Measurements from ENCODE around the gene ABCB6. TPM values are rescaled to one million over a fixed set of nuclear protein-coding genes. Genes with fewer than 3 reads are reported as not detected.

Gene ABCB6
- total RNA-seq, 1 experiment from 2014 or later = 14.3 TPM

- Histone ChIP-seq H3K9me3 (ENCODE audit: low read length) (no peaks in the 10 kb centered on the region), H2AFZ (ENCODE audit: low read length) (peak overlapping the region; percentile 54; the same call in 1 of the 2 replicates), H3K9ac (ENCODE audit: low read length) (peak overlapping the region; percentile 98), H3K79me2 (ENCODE audit: low read length) (peaks cover 39% of the 10 kb centered on the region), H3K9me2 (replicated peaks; ENCODE audit: insufficient read depth, low read length) (no peaks in the 10 kb centered on the region), H3K27me3 (ENCODE audit: low read length) (no peaks in the 10 kb centered on the region), H4K20me1 (ENCODE audit: insufficient read depth, low read depth, low read length) (no peaks in the 10 kb centered on the region), H3K4me3 (ENCODE audit: low read length) (peak overlapping the region; percentile 81), H3K4me2 (ENCODE audit: low read depth, low read length, poor library complexity, severe bottlenecking) (peak overlapping the region; percentile 92), H3K36me3 (ENCODE audit: insufficient read depth, low read length) (peaks cover 17% of the 10 kb centered on the region; the same call in 1 of the 2 replicates), H3K4me1 (ENCODE audit: low read length) (peaks cover 22% of the 10 kb centered on the region), H3K27ac (ENCODE audit: low read length) (peak overlapping the region; percentile 88)
- peak; percentile 84 for DNase-seq
Observed at GRCh38 chr2:219175928-219176817, 42.6 kb downstream of the ABCB6 start.

- Histone ChIP-seq H3K4me3 (ENCODE audit: low read length) (peak overlapping the region; percentile 81), H3K79me2 (ENCODE audit: low read length) (peaks cover 39% of the 10 kb centered on the region), H3K9me3 (ENCODE audit: low read length) (no peaks in the 10 kb centered on the region), H4K20me1 (ENCODE audit: insufficient read depth, low read depth, low read length) (no peaks in the 10 kb centered on the region), H3K27ac (ENCODE audit: low read length) (peak overlapping the region; percentile 88), H3K4me2 (ENCODE audit: low read depth, low read length, poor library complexity, severe bottlenecking) (peak overlapping the region; percentile 92), H3K27me3 (ENCODE audit: low read length) (no peaks in the 10 kb centered on the region), H3K36me3 (ENCODE audit: insufficient read depth, low read length) (peaks cover 13% of the 10 kb centered on the region; the same call in 1 of the 2 replicates), H3K9ac (ENCODE audit: low read length) (peak overlapping the region; percentile 98), H3K9me2 (replicated peaks; ENCODE audit: insufficient read depth, low read length) (no peaks in the 10 kb centered on the region), H2AFZ (ENCODE audit: low read length) (no peak overlapping the region), H3K4me1 (ENCODE audit: low read length) (peaks cover 22% of the 10 kb centered on the region)
- no peak for DNase-seq
Observed at GRCh38 chr2:219175486-219175885, 43.3 kb downstream of the ABCB6 start.

GRCh38 chr2:219174801-219175200, 44.0 kb downstream of the ABCB6 start:
- Histone ChIP-seq H4K20me1 (ENCODE audit: insufficient read depth, low read depth, low read length) (no peaks in the 10 kb centered on the region), H3K36me3 (ENCODE audit: insufficient read depth, low read length) (peaks cover 8% of the 10 kb centered on the region; the same call in 1 of the 2 replicates), H3K27ac (ENCODE audit: low read length) (no peak overlapping the region), H3K9ac (ENCODE audit: low read length) (peak overlapping the region; percentile 12; the same call in 1 of the 2 replicates), H3K4me1 (ENCODE audit: low read length) (peaks cover 22% of the 10 kb centered on the region), H2AFZ (ENCODE audit: low read length) (no peak overlapping the region), H3K9me3 (ENCODE audit: low read length) (no peaks in the 10 kb centered on the region), H3K27me3 (ENCODE audit: low read length) (no peaks in the 10 kb centered on the region), H3K4me2 (ENCODE audit: low read depth, low read length, poor library complexity, severe bottlenecking) (no peak overlapping the region), H3K9me2 (replicated peaks; ENCODE audit: insufficient read depth, low read length) (no peaks in the 10 kb centered on the region), H3K79me2 (ENCODE audit: low read length) (peaks cover 35% of the 10 kb centered on the region), H3K4me3 (ENCODE audit: low read length) (no peak overlapping the region)
- peak; percentile 32 for DNase-seq

- H4K20me1 ChIP-seq (ENCODE audit: insufficient read depth, low read depth, low read length) = no peaks in the 10 kb centered on the region
- H3K9me2 ChIP-seq (replicated peaks; ENCODE audit: insufficient read depth, low read length) = no peaks in the 10 kb centered on the region
Observed at GRCh38 chr2:219174146-219174545, 44.6 kb downstream of the ABCB6 start.

GRCh38 chr2:219173176-219173575, 45.6 kb downstream of the ABCB6 start:
- H3K27me3 ChIP-seq (ENCODE audit: low read length) = no peaks in the 10 kb centered on the region
- H2AFZ ChIP-seq (ENCODE audit: low read length) = no peak overlapping the region
- H3K4me2 ChIP-seq (ENCODE audit: low read depth, low read length, poor library complexity, severe bottlenecking) = no peak overlapping the region
- DNase-seq = no peak
- no peaks in the 10 kb centered on the region for H3K9me3 ChIP-seq (ENCODE audit: low read length)
- no peak overlapping the region for H3K4me3 ChIP-seq (ENCODE audit: low read length)
- peaks cover 13% of the 10 kb centered on the region for H3K4me1 ChIP-seq (ENCODE audit: low read length)
- no peaks in the 10 kb centered on the region for H4K20me1 ChIP-seq (ENCODE audit: insufficient read depth, low read depth, low read length)
- H3K36me3 ChIP-seq (ENCODE audit: insufficient read depth, low read length) = peaks cover 8% of the 10 kb centered on the region; the same call in 1 of the 2 replicates
- H3K9ac ChIP-seq (ENCODE audit: low read length) = no peak overlapping the region
- H3K27ac ChIP-seq (ENCODE audit: low read length) = no peak overlapping the region
- H3K79me2 ChIP-seq (ENCODE audit: low read length) = peaks cover 22% of the 10 kb centered on the region
- no peaks in the 10 kb centered on the region for H3K9me2 ChIP-seq (replicated peaks; ENCODE audit: insufficient read depth, low read length)

More at GRCh38 chr2:219174146-219174545, 44.6 kb downstream of the ABCB6 start:
- H3K9ac ChIP-seq (ENCODE audit: low read length) = no peak overlapping the region
- no peaks in the 10 kb centered on the region for H3K27me3 ChIP-seq (ENCODE audit: low read length)
- H3K79me2 ChIP-seq (ENCODE audit: low read length) = peaks cover 29% of the 10 kb centered on the region
- no peak overlapping the region for H3K27ac ChIP-seq (ENCODE audit: low read length)
- no peak for DNase-seq
- H3K36me3 ChIP-seq (ENCODE audit: insufficient read depth, low read length) = peaks cover 8% of the 10 kb centered on the region; the same call in 1 of the 2 replicates
- H3K4me2 ChIP-seq (ENCODE audit: low read depth, low read length, poor library complexity, severe bottlenecking) = no peak overlapping the region
- no peaks in the 10 kb centered on the region for H3K9me3 ChIP-seq (ENCODE audit: low read length)
- peaks cover 17% of the 10 kb centered on the region for H3K4me1 ChIP-seq (ENCODE audit: low read length)
- H3K4me3 ChIP-seq (ENCODE audit: low read length) = no peak overlapping the region
- H2AFZ ChIP-seq (ENCODE audit: low read length) = no peak overlapping the region

- Histone ChIP-seq H3K79me2 (ENCODE audit: low read length) (peaks cover 22% of the 10 kb centered on the region), H2AFZ (ENCODE audit: low read length) (no peak overlapping the region), H3K4me3 (ENCODE audit: low read length) (no peak overlapping the region), H3K9ac (ENCODE audit: low read length) (no peak overlapping the region), H3K9me2 (replicated peaks; ENCODE audit: insufficient read depth, low read length) (no peaks in the 10 kb centered on the region), H3K27ac (ENCODE audit: low read length) (no peak overlapping the region), H3K27me3 (ENCODE audit: low read length) (no peaks in the 10 kb centered on the region), H3K4me1 (ENCODE audit: low read length) (peaks cover 12% of the 10 kb centered on the region), H3K4me2 (ENCODE audit: low read depth, low read length, poor library complexity, severe bottlenecking) (no peak overlapping the region), H3K36me3 (ENCODE audit: insufficient read depth, low read length) (peaks cover 8% of the 10 kb centered on the region; the same call in 1 of the 2 replicates), H4K20me1 (ENCODE audit: insufficient read depth, low read depth, low read length) (no peaks in the 10 kb centered on the region), H3K9me3 (ENCODE audit: low read length) (no peaks in the 10 kb centered on the region)
- DNase-seq = peak; percentile 21
Observed at GRCh38 chr2:219172231-219173154, 46.3 kb downstream of the ABCB6 start.

- Histone ChIP-seq H3K9me3 (ENCODE audit: low read length) (no peaks in the 10 kb centered on the region), H3K9me2 (replicated peaks; ENCODE audit: insufficient read depth, low read length) (no peaks in the 10 kb centered on the region), H3K27me3 (ENCODE audit: low read length) (no peaks in the 10 kb centered on the region), H3K9ac (ENCODE audit: low read length) (no peak overlapping the region), H4K20me1 (ENCODE audit: insufficient read depth, low read depth, low read length) (no peaks in the 10 kb centered on the region), H3K4me3 (ENCODE audit: low read length) (no peak overlapping the region), H3K79me2 (ENCODE audit: low read length) (peaks cover 18% of the 10 kb centered on the region), H3K36me3 (ENCODE audit: insufficient read depth, low read length) (peaks cover 12% of the 10 kb centered on the region; the same call in 1 of the 2 replicates), H3K4me2 (ENCODE audit: low read depth, low read length, poor library complexity, severe bottlenecking) (no peak overlapping the region), H3K4me1 (ENCODE audit: low read length) (peaks cover 7% of the 10 kb centered on the region), H3K27ac (ENCODE audit: low read length) (no peak overlapping the region), H2AFZ (ENCODE audit: low read length) (no peak overlapping the region)
- DNase-seq = peak; percentile 76
Observed at GRCh38 chr2:219171231-219171651, 47.5 kb downstream of the ABCB6 start.
